ENCODE results near the gene APOD. TPM values are rescaled to one million over a fixed set of nuclear protein-coding genes. Genes with fewer than 3 reads are reported as not detected.

Gene APOD
- total and polyA plus RNA-seq, 2 of the 8 experiments (the other 6 are each of a cell fraction or from before 2014, with no cell fraction given): not detected

GRCh38 chr3:195591220-195591619 is 7.5 kb upstream of the APOD start:
- no peak overlapping the region for H2BK12ac ChIP-seq (ENCODE audit: low read depth, low read length)
- H4K8ac ChIP-seq (ENCODE audit: extremely low read depth, insufficient read depth, low read length): no peak overlapping the region
- H3K9ac ChIP-seq (replicated peaks in 1 of 4; ENCODE audit: extremely low read depth in 1 of 4, low read depth in 3 of 4, low read length in 3 of 4): no peak overlapping the region
- H3K56ac ChIP-seq (replicated peaks; ENCODE audit: insufficient read length, low read depth, low read length): no peak overlapping the region
- H3K27ac ChIP-seq (ENCODE audit: low read depth, low read length): no peak overlapping the region
- ChIA-PET POLR2A (ENCODE audit: partially characterized antibody) (no interaction called here), CTCF (ENCODE audit: partially characterized antibody) (interaction anchor here (1.0 kb wide), 1 partner anchor 10 kb away, joined by 3 read pairs; no protein-coding TSS in a partner anchor)
- H3K18ac ChIP-seq (ENCODE audit: extremely low read depth, low read length): no peak overlapping the region
- H3K23ac ChIP-seq (ENCODE audit: insufficient read length): no peak overlapping the region
- H3K4me1 ChIP-seq (replicated peaks in 1 of 4; ENCODE audit: control insufficient read depth in 3 of 4, insufficient read depth in 4 of 4, low read length in 3 of 4): no peaks in the 10 kb centered on the region
- H3K79me1 ChIP-seq (ENCODE audit: low read depth, low read length): no peaks in the 10 kb centered on the region
- FAIRE-seq: no peak
- TF ChIP-seq HDAC6 (IDR thresholded peaks at IDR 0.05; ENCODE audit: low read depth, low read length) (no peak), EZH2 (IDR thresholded peaks at IDR 0.05; ENCODE audit: low read depth, low read length, severe bottlenecking) (no peak), MAFK (IDR thresholded peaks at IDR 0.05; ENCODE audit: low read depth, low read length) (no peak), CHD2 (IDR thresholded peaks at IDR 0.05; ENCODE audit: low read length) (no peak), CTCF (IDR thresholded peaks at IDR 0.05; ENCODE audit: control extremely low read depth in 1 of 3, insufficient read depth in 1 of 3, low read depth in 1 of 3, low read length in 3 of 3) (no peak), POU5F1 (IDR thresholded peaks at IDR 0.05; ENCODE audit: low read depth, low read length) (no peak), EP300 (IDR thresholded peaks at IDR 0.05; ENCODE audit: borderline replicate concordance in 1 of 2, low read depth in 2 of 2, low read length in 2 of 2) (no peak), ASH2L (IDR thresholded peaks at IDR 0.05; ENCODE audit: low read length) (no peak)
- no peaks in the 10 kb centered on the region for H3K79me2 ChIP-seq (ENCODE audit: control insufficient read depth in 1 of 2, insufficient read depth in 2 of 2, low read length in 2 of 2)
- no peaks in the 10 kb centered on the region for H3K36me3 ChIP-seq (ENCODE audit: control insufficient read depth in 2 of 4, insufficient read depth in 4 of 4, low read length in 3 of 4)
- no peak overlapping the region for H2AK5ac ChIP-seq (ENCODE audit: low read depth, low read length)
- peaks cover 0 to 4% of the 10 kb centered on the region in 2 experiments; a peak in 2 of 4 replicates for H3K9me3 ChIP-seq (ENCODE audit: insufficient read depth in 2 of 2, low read depth in 1 of 2, low read length in 1 of 2)
- H4K20me1 ChIP-seq (replicated peaks in 1 of 2; ENCODE audit: control insufficient read depth in 1 of 2, insufficient read depth in 2 of 2, low read length in 2 of 2): no peaks in the 10 kb centered on the region
- no peak overlapping the region for H2BK20ac ChIP-seq (ENCODE audit: low read length)
- DNase-seq (ENCODE audit: low read depth in 1 of 2, low spot score in 2 of 2): no peak
- H3K23me2 ChIP-seq (ENCODE audit: low read depth, low read length): no peaks in the 10 kb centered on the region
- no peak overlapping the region for H3K4ac ChIP-seq (replicated peaks; ENCODE audit: insufficient read length, low read depth, low read length)
- no peak overlapping the region for H4K5ac ChIP-seq (ENCODE audit: insufficient read length, low read depth, low read length)
- no peak overlapping the region for H3K4me3 ChIP-seq (ENCODE audit: extremely low read depth in 1 of 4, insufficient read depth in 2 of 4, low read depth in 3 of 4, low read length in 4 of 4)
- no peak overlapping the region for H3K14ac ChIP-seq (ENCODE audit: insufficient read length)
- no peaks in the 10 kb centered on the region for H3K27me3 ChIP-seq (replicated peaks in 1 of 4; ENCODE audit: control insufficient read depth in 3 of 4, extremely low read depth in 1 of 4, insufficient read depth in 3 of 4, low read length in 3 of 4)
- 80% methylated on average over 6 of the region's 6 CpGs; no CpG with 5 or more reads in 1 of the 2 experiments for WGBS, 2 experiments (ENCODE audit: extremely low coverage in 1 of 2, insufficient coverage in 1 of 2, insufficient read length in 1 of 2, insufficient replicate concordance in 2 of 2, low coverage in 1 of 2, low lambda C conversion rate in 2 of 2, missing lambda C conversion rate in 1 of 2)
- no peak overlapping the region for H4K91ac ChIP-seq (replicated peaks; ENCODE audit: insufficient read length, low read length)
- no peak overlapping the region for H3K4me2 ChIP-seq (ENCODE audit: insufficient read depth in 1 of 2, low read depth in 2 of 2, low read length in 2 of 2)
- H2BK15ac ChIP-seq (ENCODE audit: low read length): no peak overlapping the region
- no peak overlapping the region; the same call in 1 of the 2 replicates for H2AFZ ChIP-seq (ENCODE audit: low read length)
- no peak overlapping the region for H2BK5ac ChIP-seq (ENCODE audit: low read depth, low read length)
- H2BK120ac ChIP-seq (replicated peaks; ENCODE audit: low read depth, low read length): no peak overlapping the region
